ENCODE data around the gene CYBC1.

CYBC1 gene

DNA sequence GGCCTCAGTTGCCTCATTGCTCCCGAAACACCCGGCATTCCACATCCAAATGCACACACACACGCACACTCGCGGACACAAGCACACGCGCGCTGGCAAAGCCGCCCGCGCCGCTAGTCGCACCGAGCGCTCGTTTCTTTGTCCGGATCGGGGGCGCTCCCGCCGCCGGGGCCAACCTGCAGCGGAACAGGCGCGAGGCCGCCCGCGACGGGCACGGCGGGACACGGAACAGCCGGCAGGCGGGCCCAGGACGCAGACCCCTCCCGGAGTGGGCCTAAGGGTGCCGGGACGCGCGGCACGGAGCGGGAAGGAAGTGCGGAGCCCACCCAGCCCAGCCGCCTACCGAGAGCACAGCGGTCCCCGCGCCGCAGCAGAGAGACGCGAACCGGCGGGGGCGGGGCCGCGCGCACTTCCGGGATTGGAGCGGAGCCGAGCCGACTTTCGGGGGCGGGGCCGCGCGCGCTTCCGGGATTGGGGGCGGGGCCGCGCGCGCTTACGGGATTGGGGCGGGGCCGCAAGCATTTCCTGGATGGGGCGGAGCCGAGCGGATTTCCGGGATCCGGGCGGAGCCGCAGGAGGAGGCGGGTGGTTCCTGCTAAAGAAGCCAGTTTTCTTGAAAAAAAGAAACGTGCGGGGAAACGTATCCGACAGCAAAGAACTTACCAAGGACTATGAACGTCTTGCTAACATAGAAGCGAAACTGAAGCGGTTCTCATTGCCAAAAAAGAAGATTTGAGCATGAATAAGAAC is at the start of gene CYBC1:
TSS of gene CYBC1 (minus strand) at position 396 of the 750 bp plus-strand sequence. CDS start 1,498 bp downstream, outside the sequence.
- DNase-seq (ENCODE audit: low spot score) = peak; percentile 82

DNA sequence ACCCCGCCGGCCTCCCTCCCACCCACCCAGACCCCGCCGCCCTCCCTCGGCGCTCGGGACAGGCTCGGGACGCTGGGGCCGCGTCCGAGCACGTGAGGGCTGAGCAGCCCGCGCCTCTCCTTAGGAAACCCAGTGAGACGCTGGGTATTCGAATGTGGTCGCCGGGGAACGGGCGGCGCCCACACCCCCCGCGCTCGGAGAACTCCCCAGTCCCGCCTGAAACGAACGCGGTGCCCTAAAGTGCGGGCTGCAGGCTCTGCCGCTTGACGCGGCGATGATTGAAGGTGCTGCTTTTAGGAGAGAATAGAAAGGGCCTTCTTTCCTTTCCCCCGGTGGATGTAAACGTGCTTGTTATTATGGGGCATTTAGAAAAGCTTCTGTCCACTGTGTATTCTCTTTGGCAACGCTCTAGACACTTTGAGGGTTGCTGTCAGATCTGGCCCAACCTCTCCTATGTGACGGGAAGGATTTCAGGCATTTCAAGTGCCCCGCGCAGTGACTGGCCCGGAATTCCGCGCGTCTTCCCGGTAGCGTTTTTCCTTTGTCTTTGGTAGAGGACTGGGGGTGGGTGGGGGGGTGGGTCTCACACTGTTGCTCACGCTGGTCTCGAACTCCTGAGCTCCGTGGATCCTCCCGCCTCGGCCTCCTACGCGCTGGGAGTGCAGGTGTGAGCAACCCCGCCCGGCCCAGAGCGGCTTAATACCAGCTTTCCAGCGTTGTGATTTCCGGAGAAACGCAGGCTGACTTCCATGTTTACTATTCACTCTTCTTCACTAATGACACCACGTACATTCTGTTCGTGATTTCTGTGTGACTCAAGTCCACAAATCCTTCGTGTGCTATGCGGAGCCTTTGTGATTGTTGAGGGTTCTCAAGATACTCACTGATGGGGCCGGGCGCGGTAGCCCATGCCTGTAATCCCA is 47.2 kb upstream of the CYBC1 start:
- DNase-seq (ENCODE audit: low spot score) = no peak

DNA sequence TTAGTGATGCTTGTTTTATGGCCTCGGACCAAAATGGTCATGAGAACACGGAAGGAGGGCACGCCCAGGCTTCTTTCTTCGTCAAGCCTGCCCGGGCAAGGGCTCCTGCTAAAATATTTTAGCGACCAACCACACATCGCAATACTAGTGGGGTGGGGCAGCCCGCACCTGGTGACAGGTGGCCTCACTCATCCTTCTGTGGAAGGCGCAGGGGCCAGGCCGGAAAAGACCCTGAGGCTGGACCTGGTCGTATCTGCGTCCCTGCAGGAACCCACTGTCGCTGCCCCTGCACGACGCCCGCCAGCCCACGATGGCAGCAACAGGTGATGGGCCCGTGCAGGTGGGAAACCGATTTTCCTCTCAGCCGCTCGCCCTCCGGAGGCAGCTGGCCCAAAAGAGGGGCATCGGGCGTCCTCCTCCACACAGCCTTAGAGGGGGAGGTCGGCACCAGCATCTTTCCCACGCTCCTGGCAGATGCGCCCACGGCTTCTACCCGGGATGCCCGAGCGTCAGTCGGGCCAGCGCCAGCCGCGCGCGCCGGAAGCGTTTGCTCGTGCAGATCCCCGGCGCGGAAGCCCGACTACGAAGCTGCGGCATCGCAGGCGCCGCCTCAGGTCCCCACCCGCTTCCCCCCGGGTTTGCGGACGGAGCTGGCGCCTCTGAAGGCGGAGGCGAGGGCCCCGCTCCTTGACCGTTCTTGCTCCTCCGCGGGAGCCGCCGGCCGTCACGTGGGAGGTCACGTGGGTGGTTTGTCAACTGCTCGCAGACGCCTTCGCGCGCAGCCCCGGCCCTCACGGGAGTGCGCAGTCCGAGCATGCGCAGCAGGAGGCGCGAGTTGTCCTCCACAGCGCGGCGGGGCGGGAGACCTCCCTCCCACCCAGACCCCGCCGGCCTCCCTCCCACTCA is 46.2 kb upstream of the CYBC1 start:
- peak; percentile 93 for DNase-seq (ENCODE audit: low spot score)

DNA sequence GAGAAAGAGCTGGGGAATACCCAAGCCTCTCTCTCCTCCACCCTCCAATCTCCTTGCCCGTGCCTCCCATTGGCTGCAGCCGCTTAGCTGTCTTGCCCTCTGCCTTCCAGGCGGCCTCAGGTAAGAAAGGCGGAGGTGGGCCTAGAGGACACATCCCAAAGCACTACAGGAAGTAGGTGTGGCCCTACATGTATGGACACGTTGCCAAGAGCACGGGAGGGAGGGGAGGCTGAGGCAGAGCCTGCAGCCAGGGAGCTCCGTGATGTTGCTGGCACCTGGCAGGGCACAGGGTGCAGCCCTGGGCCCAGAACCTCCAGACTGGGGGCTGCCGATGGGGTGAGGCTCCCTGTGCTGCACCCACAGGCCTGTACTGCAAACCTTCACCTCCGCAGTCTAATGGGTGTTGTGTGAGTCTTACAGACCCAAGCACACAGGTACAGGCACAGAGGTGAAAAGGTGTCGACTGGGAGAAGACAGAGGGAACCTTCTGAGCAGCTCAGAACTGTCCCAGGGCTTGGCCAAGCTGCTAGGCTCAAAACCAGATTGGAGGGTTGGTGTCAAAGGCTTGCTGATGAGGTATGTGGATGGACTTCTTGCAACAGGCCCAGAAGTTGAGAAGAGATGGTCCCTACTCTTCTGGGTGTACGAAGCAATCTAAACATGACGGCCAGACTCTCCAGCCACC is 45.4 kb upstream of the CYBC1 start:
- no peak for DNase-seq (ENCODE audit: low spot score)

DNA sequence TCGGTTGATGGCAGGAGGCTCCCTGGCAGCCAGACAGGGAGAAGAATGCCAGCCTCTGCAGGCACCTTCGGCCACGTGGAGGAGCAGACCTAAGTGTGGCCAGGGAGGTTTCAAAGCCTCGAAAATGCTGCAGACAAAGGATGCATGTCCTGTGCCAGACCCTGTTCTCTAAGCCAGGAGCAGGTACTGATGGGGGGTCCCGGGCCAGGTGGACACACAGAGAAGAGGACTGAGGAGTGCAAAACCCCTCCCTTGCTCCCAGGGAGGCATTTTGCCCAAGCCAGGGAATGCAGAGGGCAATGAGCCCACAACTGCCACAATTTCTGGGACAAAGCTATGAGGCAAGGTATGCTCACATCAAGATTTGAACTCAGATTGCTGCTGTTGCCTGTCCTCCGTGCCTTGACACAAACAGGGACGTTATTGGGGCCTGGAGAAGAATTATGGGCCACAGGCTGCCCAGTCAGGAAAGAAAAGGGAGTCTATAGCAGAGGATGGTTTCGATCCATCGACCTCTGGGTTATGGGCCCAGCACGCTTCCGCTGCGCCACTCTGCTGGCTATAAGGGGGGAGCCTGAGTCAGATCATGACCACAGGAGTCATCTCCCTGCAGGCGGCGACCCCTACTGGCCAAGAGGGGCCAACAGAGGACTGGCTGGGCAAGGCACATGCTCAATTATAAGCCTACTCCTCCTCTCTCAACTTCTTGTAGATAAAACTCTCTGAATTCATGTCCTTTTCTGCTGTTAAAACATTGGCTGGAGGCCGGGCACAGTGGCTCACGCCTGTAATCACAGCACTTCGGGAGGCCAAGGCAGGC is 43.9 kb upstream of the CYBC1 start:
- DNase-seq (ENCODE audit: low spot score) = peak; percentile 99

DNA sequence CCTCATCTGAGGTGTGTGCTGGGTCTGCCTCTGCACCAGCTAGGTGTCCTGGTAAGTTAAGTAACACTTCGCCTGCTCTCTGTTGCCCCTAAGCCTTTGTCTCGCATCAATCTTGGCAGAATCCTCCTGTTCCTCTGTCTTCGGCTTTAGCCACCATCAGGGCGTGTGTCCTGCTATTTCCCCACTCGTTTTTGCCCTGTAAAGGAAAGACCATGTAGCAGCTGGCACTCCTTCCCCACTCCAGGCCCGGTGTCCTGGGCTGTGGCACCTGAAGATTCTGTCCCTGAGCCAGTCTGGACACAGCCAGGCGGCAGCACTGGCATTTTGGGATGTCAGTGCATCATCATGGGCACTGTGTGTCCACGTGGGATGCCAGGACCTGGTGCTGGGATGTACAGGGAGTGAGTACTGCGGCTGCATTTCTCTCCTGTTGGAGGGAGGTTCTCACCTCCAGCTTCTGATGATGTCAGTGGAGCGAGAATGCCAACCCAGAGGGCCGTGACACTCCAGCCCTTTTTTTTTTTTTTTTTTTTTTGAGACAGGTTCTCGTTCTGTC is 42.8 kb upstream of the CYBC1 start:
- DNase-seq (ENCODE audit: low spot score) = no peak

DNA sequence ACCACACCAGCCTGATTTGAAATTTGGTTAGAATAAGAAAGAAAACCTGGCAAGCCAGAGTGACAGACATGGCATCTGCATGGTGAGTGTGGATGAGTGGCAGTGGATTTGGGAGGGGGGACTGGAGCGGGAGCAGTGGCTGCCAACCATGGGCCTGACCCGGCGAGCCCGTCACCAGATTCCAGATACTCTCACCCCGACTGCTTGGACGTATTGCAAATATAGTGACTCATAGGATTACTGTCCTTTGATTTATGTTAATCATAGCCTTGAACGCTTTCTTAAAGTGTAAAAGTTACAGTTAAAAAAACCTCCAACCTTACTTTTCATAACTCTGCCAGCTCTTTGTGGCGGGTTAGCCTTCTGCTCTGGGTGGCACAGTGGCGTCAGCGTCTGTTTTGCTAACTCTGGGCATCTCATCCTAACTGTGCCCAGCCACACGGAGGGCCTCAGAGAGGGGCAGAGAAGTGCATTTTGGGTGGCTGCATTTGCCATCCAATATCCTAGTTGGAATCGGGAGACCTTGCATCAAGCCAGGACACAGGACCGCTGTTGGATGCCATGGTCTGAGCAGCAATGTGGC is 42.2 kb upstream of the CYBC1 start:
- DNase-seq (ENCODE audit: low spot score) = no peak

DNA sequence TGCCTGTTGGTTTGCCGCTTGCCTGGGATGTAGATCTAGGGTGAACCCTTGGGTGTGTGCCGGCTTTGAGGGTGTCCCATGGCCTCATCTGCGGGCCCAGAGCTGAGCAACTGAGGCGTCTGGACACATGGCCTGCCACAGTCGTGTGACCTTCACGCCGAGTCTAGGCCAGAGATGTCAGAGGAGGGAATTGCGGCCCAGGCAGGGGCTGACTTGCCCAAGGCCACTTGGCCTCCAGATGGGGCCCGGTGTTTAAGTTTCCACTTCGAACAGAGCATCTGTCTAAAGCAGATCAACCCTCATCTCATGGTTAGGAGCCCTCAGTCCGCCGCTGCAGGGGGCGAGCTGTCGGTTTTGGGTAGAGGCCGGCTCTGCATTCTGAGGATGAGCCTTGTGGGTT is 41.0 kb upstream of the CYBC1 start:
- no peak for DNase-seq (ENCODE audit: low spot score)

DNA sequence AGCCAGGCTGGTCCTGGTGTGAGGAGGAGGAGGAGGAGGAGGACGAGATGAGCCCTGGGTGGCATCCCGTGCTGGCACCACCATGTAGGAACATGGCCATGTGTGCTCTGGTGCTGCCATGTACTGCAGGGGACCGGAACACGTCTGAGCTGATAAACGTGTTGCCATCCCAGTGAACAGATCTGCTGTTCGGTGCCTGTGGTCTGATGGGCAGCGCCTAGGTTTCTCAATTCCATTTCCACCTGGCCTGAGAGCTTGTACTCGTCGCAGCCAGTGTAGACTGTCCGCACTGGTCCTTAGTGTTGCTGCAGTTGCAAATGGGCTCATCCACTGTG is 40.6 kb upstream of the CYBC1 start:
- DNase-seq (ENCODE audit: low spot score) = no peak

DNA sequence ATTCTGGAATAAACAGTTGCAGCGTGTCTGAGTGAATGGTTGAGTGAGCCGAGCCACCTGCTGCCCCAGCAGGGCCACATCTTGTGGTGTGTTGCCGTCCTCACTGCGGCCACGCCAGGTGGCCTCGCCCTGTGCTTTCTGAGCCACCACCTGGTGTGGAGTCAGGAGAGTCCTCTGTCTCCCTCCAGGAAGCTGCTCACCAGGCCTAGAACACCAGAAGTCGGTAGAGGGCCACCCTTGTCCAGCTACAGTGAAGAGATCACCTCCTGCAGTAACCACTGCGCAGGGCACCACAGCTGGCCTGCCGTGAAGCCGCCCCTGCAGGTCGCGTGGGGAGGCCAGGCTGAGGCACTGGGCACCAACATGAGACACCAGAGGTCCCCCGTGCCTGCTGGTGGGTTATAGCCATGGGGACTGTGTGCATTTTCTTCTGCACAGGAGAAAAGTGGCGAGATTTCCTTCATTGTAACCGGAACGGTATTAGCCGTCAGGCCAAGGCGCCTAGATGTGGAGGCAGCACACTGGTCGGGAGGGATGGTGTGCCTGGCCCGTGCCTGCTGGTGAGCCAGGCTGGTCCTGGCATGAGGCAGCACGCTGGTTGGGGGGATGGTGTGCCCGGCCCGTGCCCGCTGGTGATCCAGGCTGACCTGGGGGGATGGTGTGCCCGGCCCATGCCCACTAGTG is 40.1 kb upstream of the CYBC1 start:
- DNase-seq (ENCODE audit: low spot score) = no peak

DNA sequence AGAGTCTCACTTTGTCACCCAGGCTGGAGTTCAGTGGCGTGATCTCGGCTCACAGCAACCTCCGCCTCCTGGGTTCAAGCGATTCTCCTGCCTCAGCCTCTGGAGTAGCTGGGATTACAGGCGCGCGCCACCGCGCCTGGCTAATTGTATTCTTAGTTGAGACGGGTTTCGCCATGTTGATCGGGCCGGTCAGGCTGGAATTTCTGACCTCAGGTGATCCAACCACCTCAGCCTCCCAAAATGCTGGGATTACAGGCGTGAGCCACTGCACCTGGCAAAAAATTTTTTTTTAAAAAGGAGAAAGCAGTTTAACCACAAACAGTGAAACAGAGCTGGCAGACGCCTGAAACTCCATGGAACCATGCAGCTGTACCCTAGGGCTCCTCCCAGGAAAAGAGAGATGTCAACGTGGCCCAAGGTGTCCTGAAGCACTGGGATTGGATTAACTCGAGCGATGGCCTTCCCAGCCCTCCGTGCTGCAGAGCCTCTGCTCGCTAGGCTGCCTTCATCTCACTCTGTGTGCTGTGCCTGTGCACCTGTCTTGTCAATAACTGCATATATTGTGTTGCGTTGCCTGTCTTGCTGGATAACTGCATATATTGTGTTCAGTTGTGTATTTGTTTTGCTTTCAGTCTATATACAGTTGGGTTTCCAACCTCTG is 39.4 kb upstream of the CYBC1 start:
- DNase-seq (ENCODE audit: low spot score) = no peak

DNA sequence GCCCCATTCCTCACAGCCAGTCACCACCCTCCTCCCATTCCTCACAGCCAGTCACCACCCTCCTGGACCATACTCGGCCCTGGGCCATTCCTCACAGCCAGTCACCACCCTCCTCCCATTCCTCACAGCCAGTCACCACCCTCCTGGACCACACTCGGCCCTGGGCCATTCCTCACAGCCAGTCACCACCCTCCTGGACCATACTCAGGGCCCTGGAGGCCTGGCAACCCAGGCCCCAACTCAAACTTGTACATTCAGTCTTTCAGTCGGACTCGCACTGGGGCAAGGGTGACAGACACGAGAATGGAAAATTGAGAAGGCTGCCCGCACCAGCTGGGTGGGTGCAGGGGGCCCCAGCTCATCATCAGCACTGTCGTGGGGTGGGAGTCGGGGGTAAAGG is 38.6 kb upstream of the CYBC1 start:
- DNase-seq (ENCODE audit: low spot score) = no peak

DNA sequence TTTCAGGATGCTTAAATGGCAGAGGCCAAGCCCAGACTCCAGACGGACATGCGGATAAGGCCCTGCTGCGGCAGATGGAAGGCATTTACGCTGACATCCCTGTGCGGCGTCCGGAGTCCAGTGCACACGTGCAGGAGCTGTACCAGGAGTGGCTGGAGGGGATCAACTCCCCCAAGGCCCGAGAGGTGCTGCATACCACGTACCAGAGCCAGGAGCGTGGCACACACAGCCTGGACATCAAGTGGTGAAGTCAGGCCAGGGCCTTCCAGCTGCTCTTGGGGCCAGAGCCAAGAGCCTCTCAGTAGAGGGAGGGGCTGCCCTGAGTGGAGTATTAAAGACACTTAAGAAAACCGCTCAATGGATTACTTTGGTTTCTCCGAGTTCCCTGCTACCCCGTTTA is 37.4 kb upstream of the CYBC1 start:
- DNase-seq (ENCODE audit: low spot score) = no peak

DNA sequence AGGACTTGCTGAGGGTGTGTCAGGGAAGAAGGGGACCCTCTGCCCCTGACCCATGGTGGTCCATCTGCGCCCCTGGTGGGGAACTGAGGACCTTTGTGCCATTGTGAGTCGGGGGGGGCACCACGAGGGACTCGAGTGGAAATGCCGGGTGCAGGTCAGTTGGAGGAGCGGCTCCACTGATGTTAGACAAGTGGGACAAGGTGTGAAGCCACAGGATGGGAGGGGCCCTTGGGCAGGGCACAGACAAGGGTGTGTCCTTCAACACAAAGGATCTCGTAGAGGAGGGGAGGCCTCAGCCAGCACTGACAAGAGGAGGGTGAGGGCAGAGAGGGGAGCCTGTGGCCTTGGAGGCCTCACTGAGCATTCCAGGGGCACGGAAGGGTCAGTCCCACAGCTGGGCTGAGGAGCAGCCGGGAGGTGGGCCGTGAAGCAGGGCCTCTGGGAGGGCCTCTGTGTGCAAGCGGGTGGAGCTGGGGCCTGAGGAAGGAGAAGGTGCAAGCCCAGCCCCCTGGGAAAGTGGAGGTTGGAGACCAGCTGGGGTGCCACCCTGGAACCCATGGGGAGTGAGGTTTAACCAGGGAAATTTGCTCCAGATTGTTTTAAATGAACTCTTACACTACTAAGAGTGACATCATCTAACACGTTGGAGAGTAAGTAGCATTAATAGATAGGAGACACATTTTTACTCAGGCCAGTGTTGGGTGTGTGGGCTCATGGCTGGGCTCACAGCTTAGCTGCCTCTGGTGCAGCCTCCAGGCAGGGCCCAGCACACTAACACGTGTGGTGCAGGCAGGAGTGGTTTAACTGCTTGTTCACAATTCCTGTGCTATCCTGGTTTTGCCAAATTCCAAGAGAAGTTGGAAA is 35.9 kb upstream of the CYBC1 start:
- no peak for DNase-seq (ENCODE audit: low spot score)

DNA sequence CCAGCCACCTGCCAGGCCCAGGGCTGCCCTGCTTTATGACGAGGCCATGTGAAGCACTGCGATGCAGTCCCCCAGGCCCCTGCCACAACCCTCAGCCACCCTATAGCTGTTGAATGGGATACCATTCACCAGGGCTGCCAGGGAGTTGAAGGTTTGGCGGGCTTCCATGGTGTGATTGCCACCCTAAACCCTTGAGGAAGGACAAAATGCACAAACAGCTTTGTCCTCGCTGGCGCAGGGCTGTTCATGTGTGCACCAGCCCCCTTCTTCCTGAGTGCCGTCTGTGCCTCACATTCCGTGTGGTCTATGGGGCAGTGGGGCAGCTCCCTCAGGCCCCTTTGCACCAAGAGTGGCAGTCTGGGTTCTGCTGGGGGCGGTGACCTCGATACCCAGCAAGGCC is 33.3 kb upstream of the CYBC1 start:
- DNase-seq (ENCODE audit: low spot score) = no peak

DNA sequence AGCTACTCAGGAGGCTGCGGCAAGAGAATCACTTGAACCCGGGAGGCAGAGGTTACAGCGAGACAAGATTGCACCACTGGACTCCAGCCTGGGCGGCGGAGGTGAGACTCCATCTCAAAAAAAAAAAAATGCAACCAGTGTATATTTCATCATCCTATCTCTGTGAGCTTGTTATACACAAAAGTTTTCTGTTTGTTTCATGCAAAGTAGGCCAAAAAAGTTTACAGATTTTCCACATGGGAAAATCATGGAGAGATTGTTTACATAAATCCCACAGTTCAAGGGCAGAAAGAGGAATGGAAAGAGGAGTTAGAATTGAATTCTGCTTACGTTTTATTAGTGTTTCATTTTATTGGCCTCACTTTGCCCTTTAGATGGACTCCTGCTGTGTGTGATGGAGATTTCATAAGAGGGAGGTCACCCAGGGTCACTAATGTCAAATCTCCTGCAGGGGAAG is 32.7 kb upstream of the CYBC1 start:
- DNase-seq (ENCODE audit: low spot score) = no peak

DNA sequence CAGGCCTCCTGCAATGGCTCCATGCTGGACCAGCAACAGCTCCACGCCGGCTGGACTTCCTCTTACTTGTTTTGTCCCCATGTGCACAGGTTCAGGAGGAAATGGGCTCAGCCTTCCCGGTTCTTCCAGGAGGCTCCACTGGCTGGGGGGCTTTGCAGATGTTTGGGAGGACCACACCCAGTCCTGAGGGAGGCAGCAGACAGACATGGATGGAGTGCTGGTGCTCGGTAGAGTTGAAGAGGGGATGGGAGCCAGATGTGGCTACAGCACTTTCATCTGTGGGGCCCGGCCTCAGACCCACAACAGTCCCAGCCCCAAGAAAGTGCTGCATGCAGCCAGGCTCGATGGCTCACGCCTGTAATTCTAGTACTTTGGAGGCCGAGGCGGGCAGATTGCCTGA is 29.8 kb upstream of the CYBC1 start:
- DNase-seq (ENCODE audit: low spot score) = no peak

DNA sequence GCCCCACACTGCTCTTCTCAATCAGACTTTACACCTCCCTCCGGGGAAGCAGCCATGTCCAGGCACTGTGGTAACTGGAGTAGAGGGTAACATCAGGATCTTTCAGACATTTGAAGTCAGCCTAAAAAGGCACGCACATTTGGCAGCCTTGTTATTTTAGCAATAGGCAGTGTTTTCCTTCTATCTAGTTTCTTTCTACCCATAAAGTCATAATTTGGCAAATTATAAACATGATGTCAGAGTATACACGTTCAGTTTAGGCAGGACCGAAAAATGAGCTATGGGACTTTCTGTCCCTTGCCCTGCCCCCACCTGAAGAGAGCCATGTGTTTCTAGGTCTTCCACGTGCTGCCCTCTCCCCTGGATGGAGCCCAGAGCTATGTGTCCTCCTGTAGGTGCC is 29.1 kb upstream of the CYBC1 start:
- no peak for DNase-seq (ENCODE audit: low spot score)

Measured in COLO829 (cell line).